A172 (cell line): ENCODE measurements around the gene PKD2L2. TPM values are rescaled to one million over a fixed set of nuclear protein-coding genes. Genes with fewer than 3 reads are reported as not detected.
"Not testable (repeated sequence)": the region's sequence is repeated elsewhere in the genome, so short reads cannot be mapped to it uniquely, and the experiment has no call there.

Source experiments
- DNase-seq: peaks from one replicate; pipeline ENCODE4 v3.0.0-alpha.2; 2015; ENCODE audit warnings: low spot score
- total RNA-seq: library from RNA; depleted of rRNA; stranded (reverse); fragments of >200 nt; shearing (Covaris generic); gene quantifications from 2 replicates; pipeline ENCODE4 v1.2.3, GENCODE V29; 2014; rRNA removed

The PKD2L2 gene
- total RNA-seq = not detected in 2 replicates

DNA sequence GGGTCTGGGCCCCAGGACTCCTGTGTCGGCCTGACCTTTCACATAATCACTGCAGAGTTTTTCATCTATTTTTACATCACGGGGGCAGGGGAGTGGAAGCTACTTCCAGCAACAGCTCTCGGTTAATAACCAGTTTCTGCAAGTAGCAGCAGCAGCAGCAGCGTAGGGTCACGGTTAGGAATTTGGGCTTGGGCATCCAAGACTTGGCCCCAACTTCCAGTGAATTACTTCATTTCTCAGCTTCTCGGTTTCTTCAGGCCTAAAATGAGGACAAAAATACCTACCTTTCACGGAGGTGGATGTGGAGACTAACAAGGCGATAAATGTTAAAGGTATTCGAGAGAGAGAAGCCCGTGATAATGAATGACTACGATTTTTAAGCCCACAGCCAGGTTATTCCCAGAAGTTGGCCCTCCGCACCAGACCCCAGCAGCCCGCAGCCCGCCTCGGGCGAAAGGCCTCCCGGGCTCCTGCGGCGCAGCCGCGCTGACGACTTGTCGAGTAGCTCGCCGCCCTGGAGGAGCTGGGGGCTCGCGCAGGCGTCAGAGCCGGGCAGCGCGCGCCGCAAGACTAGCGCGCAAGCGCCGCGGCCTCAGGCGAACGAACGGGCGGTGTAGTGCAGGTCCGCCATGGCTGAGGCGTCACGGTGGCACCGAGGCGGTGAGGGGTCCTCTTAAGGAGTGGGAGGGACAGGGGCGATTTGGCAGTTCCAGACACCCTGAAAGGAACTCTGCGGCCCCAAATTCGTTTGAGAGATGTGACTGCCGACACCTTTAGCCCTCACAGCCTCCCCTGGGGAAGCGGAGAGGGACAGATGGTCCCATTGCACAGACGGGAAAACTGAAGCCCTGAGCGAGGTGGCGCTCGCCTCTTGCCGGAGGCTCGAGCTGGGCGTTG lies at the start of gene PKD2L2:
TSS of gene PKD2L2 (plus strand) at position 595 of the 897 bp plus-strand sequence. CDS start at position 630, 35 bp downstream.
- DNase-seq = peak; percentile 48

DNA sequence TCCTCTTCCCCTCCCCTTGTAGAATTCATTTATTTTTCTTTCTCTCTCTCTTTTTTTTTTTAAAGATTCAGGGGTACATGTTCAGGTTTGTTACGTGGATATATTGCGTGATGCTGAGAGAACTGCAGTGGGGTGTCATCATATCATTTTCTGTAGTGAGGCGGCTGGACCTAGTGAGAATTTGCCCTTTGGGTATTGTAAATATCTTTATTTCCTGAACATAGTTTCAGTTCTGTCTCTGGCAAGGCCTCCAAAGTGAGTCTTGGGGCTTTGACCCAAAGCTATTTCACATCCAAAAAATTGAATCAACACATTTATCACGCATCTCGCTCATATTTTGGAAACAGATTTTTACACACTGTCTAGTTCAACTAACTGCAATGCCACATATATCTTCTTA lies 47.0 kb upstream of the PKD2L2 start:
- DNase-seq = no peak

DNA sequence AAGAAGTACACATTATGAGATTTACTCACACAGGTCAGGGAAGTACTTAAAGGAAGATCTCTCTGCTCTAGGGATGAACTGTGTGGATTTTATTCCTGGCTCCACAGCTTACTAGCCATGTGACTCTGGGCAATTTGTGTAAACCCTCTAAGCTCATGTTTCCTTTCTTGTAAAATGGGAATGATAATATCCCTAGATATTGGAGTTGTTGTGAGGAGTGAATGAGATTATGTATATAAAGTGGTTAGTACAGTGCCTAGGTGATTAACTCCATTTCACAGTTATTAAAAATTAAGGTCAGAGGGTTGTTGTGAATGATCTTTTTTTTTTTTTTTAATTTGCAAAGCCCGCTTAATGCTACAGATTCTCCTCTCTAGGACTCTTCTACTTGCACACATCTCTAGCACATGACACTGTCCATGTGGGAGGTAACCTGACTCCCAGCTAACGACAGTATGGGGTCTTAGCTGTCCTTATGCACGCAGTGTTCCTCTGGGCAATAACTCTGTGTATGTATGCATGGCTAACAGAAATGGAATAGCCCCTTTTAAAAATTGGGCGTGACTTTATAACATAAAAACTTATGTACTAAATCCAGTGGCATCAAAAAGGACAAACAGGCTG lies 45.5 kb upstream of the PKD2L2 start:
- DNase-seq = no peak

DNA sequence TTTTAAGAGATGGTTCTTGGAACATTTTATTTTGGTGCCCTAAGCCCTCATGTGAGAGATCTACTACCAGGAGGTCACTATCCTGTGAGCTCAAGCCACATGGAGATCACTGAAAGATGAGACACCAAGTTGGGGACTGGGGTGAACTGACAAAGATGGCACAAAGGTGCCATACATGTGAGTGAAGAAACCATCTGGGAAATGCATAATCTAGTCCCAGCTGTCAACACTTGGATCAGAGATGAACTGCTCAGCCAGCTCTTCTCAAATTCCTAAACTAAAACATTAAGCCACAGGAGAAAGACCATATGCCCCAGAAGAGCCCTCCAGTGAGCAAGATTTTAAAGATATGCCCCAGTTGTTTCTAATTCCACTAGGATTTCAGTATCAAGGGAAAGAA lies 43.8 kb upstream of the PKD2L2 start:
- no peak for DNase-seq

DNA sequence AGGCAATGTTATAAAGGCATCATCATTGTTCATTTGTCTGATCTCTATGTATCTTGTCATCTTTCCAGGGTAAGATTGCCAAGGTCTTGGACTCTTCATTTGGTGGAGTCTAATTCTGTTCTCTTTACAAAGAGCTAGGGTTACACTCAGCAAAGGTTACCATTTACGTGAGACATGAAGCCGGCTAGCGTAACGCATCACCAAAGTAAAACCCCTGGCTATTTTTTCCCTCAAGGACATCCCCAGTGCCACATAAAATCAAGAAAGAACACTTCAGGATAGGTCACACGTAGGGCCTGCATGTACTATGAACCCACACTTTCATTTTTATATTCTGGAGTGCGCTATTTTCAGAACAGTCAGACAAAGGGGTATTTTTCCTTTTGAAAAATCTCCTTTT lies 41.6 kb upstream of the PKD2L2 start:
- no peak for DNase-seq

DNA sequence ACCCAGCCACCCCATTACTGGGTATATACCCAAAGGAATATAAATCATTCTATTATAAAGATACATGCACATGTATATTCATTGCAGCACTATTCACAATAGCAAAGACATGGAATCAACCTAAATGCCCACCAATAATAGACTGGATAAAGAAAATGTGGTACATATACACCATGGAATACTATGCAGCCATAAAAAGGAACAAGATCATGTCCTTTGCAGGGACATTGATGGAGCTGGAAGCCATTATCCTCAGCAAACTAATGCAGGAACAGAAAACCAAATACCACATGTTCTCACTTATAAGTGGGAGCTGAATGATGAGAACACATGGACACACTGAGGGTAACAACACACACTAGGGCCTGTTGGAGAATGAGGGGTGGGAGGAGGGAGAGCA lies 36.1 kb upstream of the PKD2L2 start:
- not testable (repeated sequence) for DNase-seq

DNA sequence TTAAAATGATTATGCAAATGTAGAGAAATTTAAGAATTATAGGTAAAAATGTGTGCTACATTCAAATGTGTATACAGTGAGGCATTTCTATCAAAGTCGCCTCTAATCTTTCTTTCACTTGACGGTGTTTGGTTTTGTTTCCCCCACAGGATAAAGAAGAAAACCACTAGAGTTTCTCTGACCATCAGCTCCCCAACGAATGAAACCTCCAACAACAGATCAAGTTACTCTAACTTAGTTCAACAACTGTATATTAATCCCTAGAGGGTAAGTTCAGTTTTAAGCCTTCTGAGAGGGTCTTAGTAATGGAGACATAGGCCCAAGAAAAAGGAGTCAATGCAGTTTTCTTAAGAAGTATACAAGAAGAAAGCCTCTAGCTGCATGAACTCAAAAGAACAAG lies 33.1 kb upstream of the PKD2L2 start:
- no peak for DNase-seq

DNA sequence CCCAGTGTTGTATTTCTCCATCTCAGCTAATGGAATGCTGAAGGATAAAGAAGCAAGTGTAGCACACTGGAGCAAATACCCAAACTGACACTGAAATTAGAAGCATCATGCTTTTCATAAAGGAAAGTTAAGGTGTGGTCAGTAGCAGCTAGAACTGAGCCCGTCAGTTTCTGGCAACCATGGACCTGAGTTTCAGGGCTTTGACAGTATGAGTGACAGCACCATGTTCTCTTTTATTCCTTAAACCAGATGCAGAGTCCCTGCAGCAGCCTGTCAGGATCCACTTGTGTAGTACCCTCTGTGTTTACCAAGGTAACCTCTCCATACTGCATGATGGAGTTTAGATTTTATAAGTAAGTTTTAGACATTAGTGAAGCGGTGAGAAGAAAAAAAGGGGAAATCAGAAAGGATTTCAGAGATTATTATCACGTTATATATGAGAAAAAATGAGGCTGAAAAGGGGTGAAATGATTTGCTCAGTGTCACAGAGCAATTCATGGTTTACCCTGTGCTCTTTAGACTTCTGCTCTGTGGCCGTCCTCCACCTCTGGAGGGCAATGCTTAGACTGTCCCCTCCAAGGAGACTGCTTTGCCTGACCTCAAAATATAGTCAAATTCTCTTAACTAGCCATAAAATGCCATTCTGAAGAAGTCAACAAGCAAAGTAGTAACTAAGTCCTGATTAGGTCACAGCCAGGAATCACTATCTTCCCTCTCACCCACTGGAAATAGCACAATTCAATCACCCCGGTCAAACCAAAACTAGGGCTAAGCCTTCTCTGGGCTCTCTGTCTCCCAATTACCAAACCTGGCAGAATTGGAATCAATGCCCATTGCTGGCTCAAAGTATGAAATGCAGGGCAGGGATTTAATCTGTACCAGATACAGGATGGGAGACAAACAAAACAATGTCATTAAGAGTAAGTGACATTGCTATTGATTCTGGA lies 32.1 kb upstream of the PKD2L2 start:
- DNase-seq = no peak

DNA sequence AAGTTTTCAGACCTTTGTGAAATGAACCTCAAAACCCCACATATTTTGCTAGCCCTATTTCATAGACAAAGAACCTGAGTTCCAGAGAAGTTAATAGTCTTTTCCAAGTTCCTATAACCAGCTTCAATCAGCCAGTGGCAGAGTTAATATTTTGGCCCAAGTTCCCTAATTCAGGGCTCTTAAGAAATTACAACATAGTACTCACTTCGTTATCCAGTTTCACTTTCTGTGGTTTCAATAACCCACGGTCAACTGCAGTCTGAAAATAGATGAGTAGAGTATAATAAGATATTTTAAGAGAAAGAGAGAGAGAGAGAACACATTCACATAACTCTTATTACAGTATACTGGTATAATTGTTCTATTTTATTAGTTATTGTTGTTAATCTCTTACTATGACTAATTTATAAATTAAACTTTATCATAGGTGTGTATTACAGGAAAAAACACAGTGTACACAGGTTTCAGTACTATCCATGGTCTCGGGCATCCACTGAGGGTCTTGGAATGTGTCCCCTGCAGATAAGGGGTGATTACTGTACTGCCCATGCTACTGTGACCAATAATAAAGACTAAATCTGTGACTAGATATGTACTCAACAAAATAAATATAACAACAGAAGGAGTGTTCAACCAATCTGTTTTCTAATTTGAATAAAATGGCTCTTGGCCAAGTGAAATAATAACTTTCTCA lies 30.9 kb upstream of the PKD2L2 start:
- DNase-seq = peak; percentile 12

DNA sequence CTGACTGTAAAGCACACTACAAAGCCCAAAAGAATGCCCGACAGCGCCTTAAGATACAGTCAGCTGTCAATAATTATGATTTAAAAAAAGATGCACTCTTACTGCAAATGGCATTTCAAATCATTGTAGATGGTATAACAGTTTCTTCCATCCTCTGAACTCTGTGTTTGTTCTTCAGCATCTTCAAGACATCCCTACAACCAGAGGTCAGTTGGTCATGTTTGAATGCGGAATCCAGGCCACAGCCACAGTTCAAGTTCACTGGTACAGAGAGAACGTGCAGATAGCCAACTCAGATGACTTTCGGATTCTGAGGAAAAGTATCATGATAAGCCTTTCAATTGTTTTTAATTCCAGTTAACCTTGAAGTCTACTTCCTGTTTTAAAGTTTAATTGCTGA lies 30.3 kb upstream of the PKD2L2 start:
- no peak for DNase-seq

DNA sequence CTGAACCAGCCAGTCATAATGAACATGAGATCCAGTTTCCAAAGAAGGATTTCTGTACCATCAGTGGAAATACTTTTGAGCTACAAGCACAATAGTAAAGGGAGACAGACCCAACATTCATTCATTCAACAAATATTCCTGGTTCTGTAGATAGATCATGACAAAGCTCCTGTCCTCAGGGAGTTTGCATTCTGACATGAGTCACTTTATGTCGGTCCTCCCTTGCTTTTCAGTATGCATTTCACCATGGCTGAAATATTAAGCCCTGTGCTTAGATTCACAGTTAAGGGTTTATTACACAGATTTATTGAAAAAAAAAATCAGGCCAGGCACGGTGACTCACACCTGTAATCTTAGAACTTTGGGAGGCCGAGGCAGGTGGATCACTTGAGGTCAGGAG lies 27.0 kb upstream of the PKD2L2 start:
- DNase-seq = no peak

DNA sequence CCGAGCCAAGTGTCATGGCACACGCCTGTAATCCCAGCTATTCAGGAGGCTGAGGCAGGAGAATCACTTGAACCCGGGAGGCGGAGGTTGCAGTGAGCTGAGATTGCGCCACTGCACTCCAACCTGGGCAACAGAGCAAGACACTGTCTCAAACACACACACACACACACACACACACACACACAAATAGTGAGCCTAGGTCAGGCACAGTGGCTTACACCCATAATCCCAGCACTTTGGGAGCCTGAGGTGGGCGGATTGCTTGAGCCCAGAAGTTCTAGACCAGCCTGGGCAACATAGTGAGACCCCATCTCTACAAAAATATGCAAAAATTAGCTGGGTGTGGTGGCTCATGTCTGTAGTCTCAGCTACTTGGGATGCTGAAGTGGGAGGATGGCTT lies 25.6 kb upstream of the PKD2L2 start:
- not testable (repeated sequence) for DNase-seq

DNA sequence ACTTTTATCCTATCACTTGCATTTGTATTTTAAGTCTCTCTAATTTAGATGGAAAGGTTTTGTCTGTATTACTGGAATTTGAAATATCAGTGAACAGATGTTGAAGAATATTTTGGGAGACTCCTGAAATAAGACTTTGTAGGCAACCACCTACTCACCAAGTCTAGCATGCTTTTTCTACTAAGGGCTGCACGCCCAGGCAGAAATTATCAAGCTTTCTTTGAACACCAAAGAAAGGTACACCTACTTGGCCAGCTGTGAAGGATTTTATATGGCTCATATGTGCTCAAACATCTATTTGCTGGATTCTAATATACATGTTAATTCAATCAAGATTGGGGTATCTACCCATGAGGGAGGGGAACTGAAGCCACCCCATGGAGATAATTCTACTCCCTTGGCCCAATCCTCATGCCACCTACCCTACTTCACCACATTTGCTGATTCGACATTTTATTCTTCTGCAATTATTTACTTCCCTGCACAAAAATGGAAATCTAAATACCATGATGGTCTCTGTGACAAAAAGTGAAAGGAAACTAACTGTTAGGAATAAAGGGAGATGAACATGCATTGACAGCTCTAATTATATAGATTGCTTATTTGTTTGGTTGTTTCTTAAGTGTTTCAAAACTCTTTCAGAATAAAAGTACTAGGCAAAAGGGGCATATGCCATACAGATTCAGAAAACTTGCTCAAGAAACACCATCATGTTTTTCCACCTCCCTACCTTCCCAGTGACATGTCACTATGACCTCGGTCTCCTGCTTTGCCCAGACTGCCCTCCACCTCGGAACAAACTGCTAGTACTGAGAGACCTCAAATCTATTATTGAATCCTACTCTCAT lies 22.5 kb upstream of the PKD2L2 start:
- no peak for DNase-seq

DNA sequence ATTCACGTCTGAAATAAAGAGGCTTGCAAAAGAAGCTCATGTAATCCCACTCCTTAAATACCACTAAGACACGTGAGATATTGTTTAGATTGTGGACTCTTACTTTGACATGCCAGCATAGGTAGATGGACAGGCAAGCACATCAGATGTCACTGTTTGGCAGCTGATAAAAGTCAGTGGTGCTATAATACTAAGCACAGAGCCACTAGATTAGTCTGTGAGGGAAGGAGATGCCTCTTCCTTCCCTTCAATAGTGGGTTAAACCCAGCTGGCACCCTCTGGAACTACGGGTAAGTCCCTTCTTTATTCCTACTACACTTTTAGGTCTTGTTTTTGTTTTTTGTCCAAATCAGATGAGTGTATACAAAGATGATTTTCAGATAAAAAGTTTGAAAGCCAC lies 21.6 kb upstream of the PKD2L2 start, which contains the start of gene MYOT:
TSS of gene MYOT (plus strand) at position 197 of the 400 bp plus-strand sequence. CDS start 2,792 bp downstream, outside the sequence.
- no peak for DNase-seq

DNA sequence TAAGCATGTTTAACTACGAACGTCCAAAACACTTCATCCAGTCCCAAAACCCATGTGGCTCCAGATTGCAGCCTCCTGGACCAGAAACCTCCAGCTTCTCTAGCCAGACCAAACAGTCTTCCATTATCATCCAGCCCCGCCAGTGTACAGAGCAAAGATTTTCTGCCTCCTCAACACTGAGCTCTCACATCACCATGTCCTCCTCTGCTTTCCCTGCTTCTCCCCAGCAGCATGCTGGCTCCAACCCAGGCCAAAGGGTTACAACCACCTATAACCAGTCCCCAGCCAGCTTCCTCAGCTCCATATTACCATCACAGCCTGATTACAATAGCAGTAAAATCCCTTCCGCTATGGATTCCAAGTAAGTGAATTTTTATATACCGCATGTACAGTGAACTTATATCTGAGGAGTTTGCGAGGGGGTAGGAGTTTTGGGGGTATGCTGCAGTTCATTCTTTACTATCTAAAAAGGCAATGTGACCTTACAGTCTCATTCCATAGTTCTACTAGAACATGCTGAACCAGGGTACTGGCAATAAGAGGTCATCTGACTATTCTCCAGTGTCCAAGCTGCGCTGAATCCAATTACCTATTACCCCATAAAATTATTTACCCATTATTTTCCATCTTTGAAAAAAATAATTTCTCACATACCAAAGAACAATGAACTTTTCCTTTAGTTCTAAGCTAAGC lies 18.5 kb upstream of the PKD2L2 start:
- no peak for DNase-seq

DNA sequence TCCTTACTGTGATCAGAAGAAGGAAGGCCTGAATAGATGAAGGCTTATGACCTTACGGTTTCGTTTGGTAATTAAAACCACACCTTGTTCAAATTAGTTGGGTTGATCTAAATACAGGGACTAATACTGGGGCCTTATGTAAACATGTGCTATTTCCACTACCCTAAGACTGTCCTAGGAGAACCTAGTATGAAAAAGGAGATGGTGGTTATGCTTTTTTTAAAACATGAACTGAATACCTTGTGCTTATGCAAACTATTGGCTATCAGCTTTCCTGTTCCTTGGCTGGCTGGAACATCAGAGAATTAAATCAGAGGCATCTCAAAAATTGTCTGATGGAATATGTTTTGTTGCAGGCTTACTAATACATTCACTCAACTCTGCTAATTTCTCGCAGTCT lies 17.7 kb upstream of the PKD2L2 start:
- no peak for DNase-seq

DNA sequence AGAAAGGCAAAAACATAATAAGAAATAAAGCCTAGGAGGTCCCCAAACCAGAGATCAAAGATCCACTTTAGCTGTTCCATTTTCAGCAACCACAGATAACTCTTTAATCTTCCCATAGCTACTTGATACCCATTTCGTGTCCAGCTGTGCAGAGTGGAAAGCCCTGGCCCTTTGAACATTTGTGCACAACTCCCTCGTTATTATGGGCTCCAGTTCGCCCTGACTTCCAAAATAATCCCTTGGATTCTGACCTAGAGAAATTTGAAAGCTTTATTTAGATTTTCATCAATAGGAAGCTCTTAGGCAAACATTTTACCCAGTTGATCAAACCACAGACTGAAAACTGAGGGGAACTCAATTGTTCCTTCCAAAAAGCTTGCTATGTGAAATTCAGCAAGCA lies 16.8 kb upstream of the PKD2L2 start:
- DNase-seq = no peak

DNA sequence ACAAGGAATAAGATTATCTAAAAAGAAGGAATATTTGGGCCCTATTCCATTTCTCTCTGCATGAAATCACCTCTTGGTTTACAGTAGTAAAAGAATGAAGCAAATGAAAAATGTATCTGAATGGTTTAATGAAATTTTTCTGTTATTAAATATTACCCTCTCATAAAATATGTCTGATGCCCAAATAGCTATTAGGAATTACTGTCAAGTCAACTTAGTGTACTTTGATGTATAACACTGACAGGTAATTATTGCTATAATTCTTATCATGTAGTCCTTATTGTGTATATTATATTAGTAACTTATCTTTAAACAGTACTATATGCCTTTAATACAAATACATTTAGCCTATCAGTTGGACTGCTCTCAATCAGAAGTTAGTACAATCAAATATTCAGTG lies 13.2 kb upstream of the PKD2L2 start:
- no peak for DNase-seq

DNA sequence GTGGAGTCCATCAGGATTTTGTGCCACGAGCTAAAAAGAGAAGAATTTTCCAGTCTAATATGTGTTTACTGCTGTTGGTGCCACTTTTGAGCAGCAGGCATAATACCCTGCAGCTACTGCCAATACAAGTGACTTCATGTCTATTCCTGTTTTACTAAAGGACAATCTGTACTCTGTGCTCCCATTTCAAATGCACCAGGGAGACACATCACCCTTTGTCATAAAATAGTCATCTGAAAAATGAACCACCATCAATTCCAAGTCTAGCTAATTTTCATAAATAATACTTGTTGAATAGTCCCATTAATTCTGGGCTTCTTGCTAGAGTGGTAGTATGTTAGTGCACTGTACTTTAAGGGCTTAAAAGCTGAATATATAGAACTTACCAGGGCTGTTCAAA lies 8.9 kb upstream of the PKD2L2 start:
- no peak for DNase-seq

DNA sequence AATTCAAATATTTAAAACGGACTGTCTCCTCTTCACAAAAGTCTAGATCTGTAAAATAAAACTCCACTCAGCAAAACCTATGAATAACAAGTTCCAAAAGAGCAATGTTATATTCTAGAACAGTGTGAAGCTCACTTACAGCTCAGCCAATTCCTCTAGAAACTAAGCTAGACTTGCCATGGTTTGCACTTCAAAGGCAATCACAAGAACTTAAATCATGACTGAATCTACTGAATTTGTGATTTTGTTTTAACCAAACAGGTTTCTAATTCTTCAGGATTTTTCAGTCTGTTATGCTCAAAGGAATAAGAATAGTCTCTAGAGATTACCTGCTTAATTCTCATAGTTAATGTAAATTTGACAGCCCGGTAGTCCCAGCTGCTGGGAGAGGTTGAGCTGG lies 1.4 kb upstream of the PKD2L2 start:
- DNase-seq = no peak
